K562 (cell line): ENCODE data around the gene DNMT1. TPM values are rescaled to one million over a fixed set of nuclear protein-coding genes. Genes with fewer than 3 reads are reported as not detected.

Experiments used
- ATF7 ChIP-seq: fragments of 450-650 bp; IDR thresholded peaks from 2 replicates; pipeline ENCODE4 v1.7.1; 2014; ENCODE audit warnings: mild to moderate bottlenecking, moderate library complexity
- CBX8 ChIP-seq: fragments of 200-600 bp; sonication (generic); IDR thresholded peaks from 2 replicates; pipeline ENCODE4 v1.6.1; 2012; ENCODE audit warnings: borderline replicate concordance, mixed run types, low read depth, mild to moderate bottlenecking, moderate library complexity, mixed read lengths, low read length, control low read depth, inconsistent platforms; ENCODE audit not compliant: poor library complexity, severe bottlenecking; ENCODE audit errors: extremely low read depth
- CCAR2 ChIP-seq: fragments of 200-400 bp; formaldehyde crosslinking; IDR thresholded peaks from 2 replicates; pipeline ENCODE4 v1.6.1; 2017; ENCODE audit warnings: mild to moderate bottlenecking, low read depth, low read length
- ELK1 ChIP-seq: sonication (generic); formaldehyde crosslinking; IDR thresholded peaks from 2 replicates; pipeline ENCODE4 v1.8.1; 2022; ENCODE audit warnings: missing genetic modification reagents
- KLF10 ChIP-seq: fragments of 250-450 bp; sonication (Bioruptor Pico); IDR thresholded peaks from 2 replicates; pipeline ENCODE4 v1.6.1; 2021; ENCODE audit warnings: matching md5 sums
- MITF ChIP-seq: IDR thresholded peaks from 2 replicates; pipeline ENCODE4 v1.6.1; 2014; ENCODE audit warnings: antibody characterized with exemption
- MTA2 ChIP-seq: fragments of 450-650 bp; IDR thresholded peaks from 2 replicates; pipeline ENCODE4 v1.6.1; 2016; ENCODE audit warnings: low read depth
- MTF1 ChIP-seq: fragments of 250-450 bp; sonication (Bioruptor Pico); IDR thresholded peaks from 2 replicates; pipeline ENCODE4 v1.9.0; 2021; ENCODE audit warnings: moderate library complexity, mild to moderate bottlenecking, inconsistent platforms, borderline replicate concordance
- MXI1 ChIP-seq: IDR thresholded peaks from 2 replicates; pipeline ENCODE4 v1.6.1; 2011; ENCODE audit warnings: low read depth, mild to moderate bottlenecking, improper control_type of control experiment, low read length
- NCOA2 ChIP-seq, 2 experiments: fragments of 450-650 bp; IDR thresholded peaks; 2 replicates each; pipeline ENCODE4 v1.6.1; 2018; ENCODE audit warnings: mild to moderate bottlenecking in 2 of 2, moderate library complexity in 1 of 2; ENCODE audit not compliant: partially characterized antibody in 2 of 2
- NCOR1 ChIP-seq: fragments of 450-650 bp; IDR thresholded peaks from 2 replicates; pipeline ENCODE4 v1.6.1; 2016; ENCODE audit warnings: mild to moderate bottlenecking, moderate library complexity
- PHF21A ChIP-seq: fragments of 450-650 bp; IDR thresholded peaks from 2 replicates; pipeline ENCODE4 v1.6.1; 2017; ENCODE audit warnings: low read depth, borderline replicate concordance
- POLR2G ChIP-seq: fragments of 200-400 bp; formaldehyde crosslinking; IDR thresholded peaks from 2 replicates; pipeline ENCODE4 v1.6.1; 2017; ENCODE audit warnings: low read depth, mild to moderate bottlenecking, antibody characterized with exemption, low read length, moderate library complexity
- RB1 ChIP-seq: fragments of 450-650 bp; IDR thresholded peaks from 2 replicates; pipeline ENCODE4 v1.6.1; 2017; ENCODE audit warnings: low read depth, mild to moderate bottlenecking
- TAL1 ChIP-seq: fragments of 450-650 bp; IDR thresholded peaks from 2 replicates; pipeline ENCODE4 v1.6.1; 2016; ENCODE audit warnings: mild to moderate bottlenecking
- TBL1XR1 ChIP-seq, 2 experiments: IDR thresholded peaks; 2 replicates each; pipeline ENCODE4 v1.6.1; 2012; ENCODE audit warnings: improper control_type of control experiment in 2 of 2, low read length in 2 of 2, mild to moderate bottlenecking in 1 of 2
- TBP ChIP-seq: optimal IDR thresholded peaks from 2 replicates; pipeline ENCODE3; 2011; ENCODE audit warnings: low read depth, low read length, improper control_type of control experiment
- ZBTB33 ChIP-seq: sonication (generic); formaldehyde crosslinking; IDR thresholded peaks from 2 replicates; pipeline ENCODE4 v1.8.1; 2023; ENCODE audit warnings: mild to moderate bottlenecking, missing genetic modification reagents
- ZEB2 ChIP-seq: fragments of 450-650 bp; IDR thresholded peaks from 2 replicates; pipeline ENCODE4 v1.6.1; 2016
- polyA plus RNA-seq, 8 experiments: library from polyadenylated mRNA; depleted of rRNA in 4 of 8; stranded (reverse) in 5 of 8; unstranded in 3 of 8; fragments of >200 nt; fragmentation: Nextera tagmentation in 2 of 8; fragmentation: Illumina TruSeq in 1 of 8; extraction: Ambion mirVana in 2 of 8; extraction: Trizol in 1 of 8; gene quantifications; 2 replicates each; pipeline versions ENCODE4 v1.2.1 to v1.2.3, GENCODE V29; 2011 to 2014; ENCODE audit warnings: inconsistent platforms in 1 of 8, missing spikeins in 1 of 8
- total RNA-seq, 7 experiments: library from RNA; depleted of rRNA in 6 of 7; stranded (reverse); fragments of >200 nt in 6 of 7; fragmentation: Illumina TruSeq in 2 of 7; extraction: Trizol in 2 of 7; gene quantifications; 2 replicates each; pipeline versions ENCODE4 v1.2.1 to v1.2.3, GENCODE V29; 2011 to 2021; ENCODE audit warnings: low replicate concordance in 1 of 7
- TF ChIP-seq, protein P1 (sequence below), 3 experiments: fragments of 200-800 bp in 1 of 3; fragments of 250-450 bp in 1 of 3; fragments of 450-650 bp in 1 of 3; sonication (Bioruptor Pico) in 1 of 3; sonication (Bioruptor generic) in 1 of 3; formaldehyde crosslinking in 1 of 3; IDR thresholded peaks; 2 replicates each; pipeline versions ENCODE4 v1.6.1 to v1.8.0; 2016 to 2022; ENCODE audit warnings: mild to moderate bottlenecking in 2 of 3, missing genetic modification characterization in 2 of 3, missing compliant biosample characterization in 1 of 3, moderate library complexity in 1 of 3

DNMT1 gene
- total and polyA plus RNA-seq, 9 of the 15 experiments (the other 6 are each of a cell fraction or from before 2014, with no cell fraction given) = 80.1 to 271 (median 121) TPM

DNA sequence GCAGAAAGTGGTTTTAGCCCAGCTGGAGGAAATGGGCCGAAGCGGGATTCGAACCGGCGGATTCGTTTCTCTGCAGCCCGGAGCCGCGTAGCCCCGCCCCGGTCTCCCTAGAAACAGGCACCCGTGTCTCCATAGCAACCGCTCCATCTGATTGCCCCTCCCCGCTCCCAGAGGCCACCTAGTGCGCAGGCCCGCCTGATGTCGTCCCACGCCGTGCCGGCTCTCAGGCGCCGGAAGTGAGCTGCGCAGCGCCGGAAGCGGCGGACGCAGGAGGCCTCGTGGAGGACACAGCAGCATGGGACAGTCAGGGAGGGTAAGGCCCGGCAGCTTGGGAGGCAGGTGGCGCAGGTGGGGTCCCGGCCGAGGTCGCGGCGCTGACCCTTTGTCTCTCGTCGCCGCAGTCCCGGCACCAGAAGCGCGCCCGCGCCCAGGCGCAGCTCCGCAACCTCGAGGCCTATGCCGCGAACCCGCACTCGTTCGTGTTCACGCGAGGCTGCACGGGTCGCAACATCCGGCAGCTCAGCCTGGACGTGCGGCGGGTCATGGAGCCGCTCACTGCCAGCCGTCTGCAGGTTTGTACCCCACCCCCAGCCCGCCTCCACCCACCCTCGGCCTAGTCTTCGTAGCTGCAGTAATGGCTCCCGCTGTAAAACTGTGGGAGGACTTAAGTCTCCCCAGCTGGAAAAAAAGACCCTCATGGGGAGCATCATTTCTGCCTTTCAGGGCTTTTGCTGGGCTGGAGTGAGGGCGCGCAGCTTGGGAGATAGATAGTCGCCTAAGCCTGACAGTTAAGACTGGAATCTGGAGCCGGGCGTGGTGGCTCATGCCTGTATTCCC, 88.4 kb downstream of the DNMT1 start, which contains the start of gene PPAN (continued):
- TF ChIP-seq MITF = no peak
- TF ChIP-seq NCOA2 (IDR thresholded peaks at IDR 0.05; ENCODE audit: partially characterized antibody in 2 of 2) = no peak
- no peak for TF ChIP-seq TAL1
- TF ChIP-seq ELK1 = no peak
- TF ChIP-seq MXI1 = peak; percentile 100
- TF ChIP-seq NCOR1 = no peak
- TF ChIP-seq ZEB2 = no peak
- peak; percentile 9; the same call in 1 of the 2 replicates for TF ChIP-seq ZBTB33 (CRISPR knock-in tag)
- TF ChIP-seq MTF1 = no peak
- peak; percentile 89 for TF ChIP-seq ATF7
- TF ChIP-seq MTA2 = no peak
- TF ChIP-seq POLR2G = peak; percentile 94
- TF ChIP-seq CCAR2 = no peak
- no peak for TF ChIP-seq PHF21A
- TF ChIP-seq CBX8 = no peak
- TF ChIP-seq KLF10 = no peak
- peak in 1 of 2 experiments; percentile 47; a peak in 1 of 4 replicates for TF ChIP-seq TBL1XR1 (IDR thresholded peaks at IDR 0.05; ENCODE audit: low read length in 2 of 2)
- TF ChIP-seq RB1 = peak; percentile 75
- TF ChIP-seq, protein P1, sequence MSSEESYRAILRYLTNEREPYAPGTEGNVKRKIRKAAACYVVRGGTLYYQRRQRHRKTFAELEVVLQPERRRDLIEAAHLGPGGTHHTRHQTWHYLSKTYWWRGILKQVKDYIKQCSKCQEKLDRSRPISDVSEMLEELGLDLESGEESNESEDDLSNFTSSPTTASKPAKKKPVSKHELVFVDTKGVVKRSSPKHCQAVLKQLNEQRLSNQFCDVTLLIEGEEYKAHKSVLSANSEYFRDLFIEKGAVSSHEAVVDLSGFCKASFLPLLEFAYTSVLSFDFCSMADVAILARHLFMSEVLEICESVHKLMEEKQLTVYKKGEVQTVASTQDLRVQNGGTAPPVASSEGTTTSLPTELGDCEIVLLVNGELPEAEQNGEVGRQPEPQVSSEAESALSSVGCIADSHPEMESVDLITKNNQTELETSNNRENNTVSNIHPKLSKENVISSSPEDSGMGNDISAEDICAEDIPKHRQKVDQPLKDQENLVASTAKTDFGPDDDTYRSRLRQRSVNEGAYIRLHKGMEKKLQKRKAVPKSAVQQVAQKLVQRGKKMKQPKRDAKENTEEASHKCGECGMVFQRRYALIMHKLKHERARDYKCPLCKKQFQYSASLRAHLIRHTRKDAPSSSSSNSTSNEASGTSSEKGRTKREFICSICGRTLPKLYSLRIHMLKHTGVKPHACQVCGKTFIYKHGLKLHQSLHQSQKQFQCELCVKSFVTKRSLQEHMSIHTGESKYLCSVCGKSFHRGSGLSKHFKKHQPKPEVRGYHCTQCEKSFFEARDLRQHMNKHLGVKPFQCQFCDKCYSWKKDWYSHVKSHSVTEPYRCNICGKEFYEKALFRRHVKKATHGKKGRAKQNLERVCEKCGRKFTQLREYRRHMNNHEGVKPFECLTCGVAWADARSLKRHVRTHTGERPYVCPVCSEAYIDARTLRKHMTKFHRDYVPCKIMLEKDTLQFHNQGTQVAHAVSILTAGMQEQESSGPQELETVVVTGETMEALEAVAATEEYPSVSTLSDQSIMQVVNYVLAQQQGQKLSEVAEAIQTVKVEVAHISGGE (CRISPR knock-in tag; IDR thresholded peaks at IDR 0.05) = peak in 1 of 3 experiments; percentile 84; a peak in 2 of 6 replicates
- TF ChIP-seq TBP = no peak
